CD4-positive, alpha-beta T cell treated with Interleukin-4 for 1 hour (primary cell): Measurements from ENCODE around the gene NDUFA13.

Experiments
- DNase-seq, 2 donors: peaks; one replicate each; pipeline ENCODE4 v3.0.0-alpha.2; 2020 to 2022

NDUFA13 gene

GRCh38 chr19:19489804-19490204 is 26.2 kb upstream of the NDUFA13 start:
- no peak for DNase-seq

GRCh38 chr19:19490214-19490968 is 25.6 kb upstream of the NDUFA13 start:
- peak; percentile 87 to 88 for DNase-seq

- DNase-seq, result no peak
These were observed 24.6 kb upstream of the NDUFA13 start for GRCh38 chr19:19491321-19492025.

- no peak for DNase-seq
These were observed 23.9 kb upstream of the NDUFA13 start for GRCh38 chr19:19492026-19492610.

DNA sequence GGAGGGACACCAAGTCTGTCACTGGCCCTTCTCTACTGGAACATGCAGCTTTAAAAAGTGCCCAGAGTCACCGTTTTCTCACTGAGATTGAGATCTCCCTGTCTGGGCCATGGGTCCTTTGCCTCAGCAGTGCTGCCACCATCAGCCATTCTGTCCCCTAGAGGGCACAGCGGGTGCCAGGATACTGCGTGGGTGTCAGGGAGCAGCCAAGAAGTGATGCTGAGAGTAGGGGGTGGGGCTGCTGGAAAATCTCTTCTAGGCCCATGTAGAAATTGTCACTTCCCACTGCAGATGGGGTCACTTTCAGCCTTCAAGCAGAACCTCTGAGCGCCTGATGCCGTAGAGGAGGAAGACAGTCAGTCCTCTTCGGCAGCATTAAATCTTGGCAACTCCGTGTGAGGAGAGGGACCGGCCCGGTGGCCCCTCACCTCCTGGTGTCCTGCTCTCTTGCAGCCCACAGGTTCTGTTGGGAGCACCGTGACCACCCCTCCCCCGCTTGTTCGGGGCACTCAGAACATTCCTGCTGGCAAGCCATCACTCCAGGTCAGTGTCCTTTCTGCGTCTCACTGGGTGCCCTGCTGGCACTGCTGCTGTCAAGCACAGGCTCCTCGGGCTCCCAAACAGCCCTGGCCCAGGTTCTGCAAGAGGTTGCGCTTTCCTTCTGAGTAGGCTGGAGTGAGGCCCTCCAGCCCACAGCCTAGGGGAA is 22.0 kb upstream of the NDUFA13 start:
- DNase-seq, result no peak

DNA sequence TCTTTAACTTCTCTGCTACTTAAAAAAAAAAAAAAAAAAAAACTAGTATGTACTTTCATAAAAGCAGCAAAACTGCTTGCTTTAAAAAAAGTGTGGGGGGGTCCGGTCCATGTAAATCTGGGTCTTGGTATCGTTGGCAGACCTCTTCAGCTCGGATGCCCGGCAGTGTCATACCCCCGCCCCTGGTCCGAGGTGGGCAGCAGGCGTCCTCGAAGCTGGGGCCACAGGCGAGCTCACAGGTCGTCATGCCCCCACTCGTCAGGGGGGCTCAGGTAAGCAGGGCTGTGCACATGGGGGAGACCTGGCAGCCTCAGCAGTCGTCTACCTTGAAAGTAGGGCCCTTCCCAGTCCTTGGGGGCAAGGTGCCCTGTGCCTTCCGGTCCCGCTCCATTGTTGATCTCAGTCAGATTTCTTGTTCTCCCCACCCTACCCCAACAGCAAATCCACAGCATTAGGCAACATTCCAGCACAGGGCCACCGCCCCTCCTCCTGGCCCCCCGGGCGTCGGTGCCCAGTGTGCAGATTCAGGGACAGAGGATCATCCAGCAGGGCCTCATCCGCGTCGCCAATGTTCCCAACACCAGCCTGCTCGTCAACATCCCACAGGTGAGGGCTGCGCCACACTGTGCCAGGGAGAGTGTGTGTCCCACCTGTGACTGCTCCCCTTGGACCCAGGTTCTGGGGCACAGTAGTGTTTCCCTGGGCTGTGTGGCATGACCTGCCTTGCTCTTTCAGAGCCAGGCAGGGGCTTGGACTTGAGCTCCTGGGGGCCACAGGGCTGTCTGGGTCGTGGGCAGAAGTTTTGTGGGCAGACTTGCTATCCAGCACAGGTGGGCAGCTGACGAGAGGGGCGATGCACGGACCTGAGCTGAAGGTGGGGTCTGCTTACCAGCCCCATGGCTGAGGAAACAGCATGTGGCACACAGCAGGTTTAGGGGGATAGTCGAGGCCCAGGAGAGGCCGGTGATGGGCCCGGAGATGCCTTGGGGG is 20.1 kb upstream of the NDUFA13 start:
- DNase-seq, result no peak

- DNase-seq, result no peak
These were observed 17.6 kb upstream of the NDUFA13 start for GRCh38 chr19:19498255-19498991.

DNA sequence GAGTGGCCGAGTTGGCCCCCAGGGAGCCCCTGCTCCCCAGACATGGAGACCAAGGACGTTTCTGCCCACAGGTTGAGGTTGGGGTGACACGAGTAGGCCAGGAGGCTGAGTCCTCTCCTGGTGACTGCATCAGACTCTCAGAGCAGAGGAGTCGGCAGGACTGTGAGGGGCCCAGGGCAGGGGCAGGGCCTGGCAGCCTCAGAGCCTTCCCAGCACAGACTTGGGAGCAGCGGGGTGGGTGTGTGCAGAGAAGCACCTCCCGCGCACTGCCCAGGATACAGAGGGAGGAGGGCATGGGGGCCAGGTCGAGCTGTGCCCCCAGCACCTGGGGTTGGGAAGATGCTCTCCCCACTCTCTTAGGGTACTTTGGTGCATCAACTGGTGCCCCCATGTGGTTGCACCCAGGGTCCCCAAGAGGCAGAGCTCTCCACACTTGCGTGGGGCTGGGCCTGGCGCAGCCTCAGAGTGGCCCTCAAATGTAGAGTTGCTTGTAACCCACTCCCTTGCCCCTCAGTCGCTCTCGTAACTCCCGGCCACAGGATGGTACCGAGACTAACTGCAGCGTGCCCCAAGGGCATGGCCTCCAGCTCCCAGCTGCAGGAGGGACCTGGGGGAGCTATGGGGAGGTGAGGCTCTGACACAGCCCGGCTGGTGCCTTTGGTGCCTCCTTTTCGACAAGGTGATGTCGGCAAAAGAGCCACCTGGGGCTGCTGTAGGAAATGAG is 16.6 kb upstream of the NDUFA13 start:
- DNase-seq, result no peak

- no peak for DNase-seq
These were observed 14.9 kb upstream of the NDUFA13 start for GRCh38 chr19:19500975-19501644.

GRCh38 chr19:19501798-19502197 is 14.2 kb upstream of the NDUFA13 start:
- DNase-seq, result no peak

- no peak for DNase-seq
These were observed 13.7 kb upstream of the NDUFA13 start for GRCh38 chr19:19502281-19502680.

DNA sequence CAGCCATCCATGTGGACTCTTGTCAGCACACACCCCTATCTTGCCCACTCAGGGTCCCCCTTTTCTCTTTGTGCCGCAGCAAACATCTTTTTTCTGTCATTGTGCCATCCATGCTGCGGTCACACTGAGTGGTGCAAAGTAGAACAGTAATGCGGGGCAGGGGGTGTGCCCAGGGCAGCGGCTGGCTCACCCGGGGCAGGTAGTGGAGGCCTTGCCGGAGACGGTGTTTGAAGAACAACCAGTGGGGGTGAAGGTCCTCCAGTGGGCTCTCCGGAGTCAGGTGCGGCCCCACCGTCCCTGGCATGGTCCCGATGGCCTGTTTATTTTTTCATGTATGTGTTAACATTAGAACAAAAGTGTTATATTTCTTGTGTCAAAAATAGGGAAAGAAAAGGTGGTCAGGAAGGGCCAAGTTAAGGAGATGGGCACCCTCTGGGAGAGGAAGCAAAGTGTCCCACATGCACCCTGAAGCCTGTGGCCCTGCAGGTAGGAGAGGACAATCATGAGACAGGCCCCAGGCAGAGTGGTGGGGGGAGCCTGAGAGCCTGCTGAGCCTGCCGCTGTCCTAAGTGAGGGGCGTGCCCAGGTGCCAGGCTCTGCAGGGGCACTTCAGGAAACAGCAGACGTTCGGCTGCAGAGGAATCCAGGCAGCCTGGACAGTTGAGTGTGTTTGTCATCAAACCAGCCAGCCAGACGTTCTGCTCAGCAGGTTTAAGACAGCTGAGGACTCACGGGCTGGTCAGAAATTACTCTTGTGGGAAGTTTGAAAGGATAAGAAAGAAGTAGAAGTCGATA is 13.0 kb upstream of the NDUFA13 start:
- no peak for DNase-seq

DNA sequence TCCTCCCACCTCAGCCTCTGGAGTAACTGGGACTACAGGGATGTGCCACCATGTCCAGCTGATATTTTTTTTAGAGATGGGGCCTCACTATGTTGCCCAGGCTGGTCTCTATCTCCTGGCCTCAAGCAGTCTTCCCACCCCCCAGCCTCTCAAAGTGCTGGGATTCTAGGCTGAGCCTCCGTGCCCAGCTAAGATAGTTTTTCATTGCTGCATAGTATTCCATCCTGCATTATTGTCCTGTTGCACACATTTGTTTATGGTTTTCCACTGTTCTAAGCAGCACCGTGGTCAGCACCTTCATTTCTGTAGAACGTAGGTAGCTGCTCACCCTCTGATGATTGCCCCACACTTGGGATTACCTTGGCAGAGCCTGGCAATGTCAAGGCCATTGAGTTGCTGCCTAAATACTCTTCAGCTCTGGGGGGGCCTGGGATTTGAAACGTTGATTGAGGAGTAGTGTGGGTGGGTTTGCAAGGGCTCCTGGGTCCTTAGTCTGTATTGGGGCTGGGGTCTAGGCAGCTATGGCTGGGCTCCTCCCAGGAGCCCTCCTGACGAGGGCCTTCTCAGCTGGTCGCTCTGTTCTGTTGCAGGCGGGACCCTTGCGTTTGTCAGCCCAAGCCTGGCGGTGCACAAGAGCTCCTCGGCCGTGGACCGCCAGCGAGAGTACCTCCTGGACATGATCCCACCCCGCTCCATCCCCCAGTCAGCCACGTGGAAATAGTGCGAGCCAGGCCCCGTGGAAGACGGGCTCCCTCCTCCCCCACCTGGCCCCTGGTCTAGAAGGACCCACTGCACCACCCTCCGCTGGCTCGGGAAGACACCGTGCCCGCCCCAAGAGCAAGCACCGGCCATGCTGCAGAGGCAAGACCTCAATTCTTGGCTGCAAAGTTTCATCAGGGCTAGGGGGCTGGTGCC is 11.0 kb upstream of the NDUFA13 start:
- no peak for DNase-seq

- DNase-seq, result no peak
These were observed 10.2 kb upstream of the NDUFA13 start for GRCh38 chr19:19505669-19506326.

DNA sequence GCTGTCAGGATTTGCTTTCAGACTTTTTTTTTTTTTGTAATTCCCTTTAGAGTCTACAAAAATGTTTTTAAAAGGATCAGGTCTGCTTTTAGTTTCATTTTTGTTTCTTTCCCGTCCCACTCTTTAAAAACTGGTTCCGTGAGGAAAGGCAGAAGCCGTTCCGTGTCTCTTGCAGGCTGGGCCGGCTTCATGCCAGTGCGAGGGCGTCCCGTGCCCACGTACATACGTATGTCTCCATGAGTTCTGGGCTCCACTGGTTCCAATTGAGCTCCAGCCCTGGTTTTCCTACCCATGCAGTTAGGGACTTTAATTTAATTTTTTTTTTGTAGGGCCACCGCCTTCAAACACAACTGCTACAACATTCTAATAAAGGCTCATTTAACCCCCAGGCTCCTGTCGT is 9.4 kb upstream of the NDUFA13 start:
- DNase-seq, result no peak

DNA sequence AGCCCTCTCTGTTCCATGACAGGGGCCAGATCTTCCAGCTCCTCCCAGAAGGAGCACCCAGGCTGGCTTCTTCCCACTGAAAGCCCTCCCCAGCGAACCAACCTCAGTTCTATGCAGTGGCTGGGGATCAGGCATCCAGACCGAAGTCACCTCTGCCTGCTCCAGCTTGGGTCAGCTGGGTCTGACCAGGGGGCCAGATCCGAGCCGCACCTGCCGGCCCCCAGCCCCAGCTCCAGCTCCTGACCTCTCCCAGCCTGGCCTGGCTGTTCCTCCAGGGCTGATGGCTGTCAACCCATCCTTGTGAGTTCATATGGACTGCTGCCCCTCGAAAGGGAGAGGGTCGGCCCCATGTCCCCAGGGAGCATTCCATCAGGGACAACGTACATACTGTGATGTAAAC is 8.7 kb upstream of the NDUFA13 start:
- DNase-seq, result no peak

- no peak for DNase-seq
These were observed 7.8 kb upstream of the NDUFA13 start for GRCh38 chr19:19508217-19508616.

GRCh38 chr19:19510432-19510831 is 5.6 kb upstream of the NDUFA13 start:
- no peak for DNase-seq
